GM19035 (cell line): ENCODE results near the gene MRPL23.

Experiments used
- ATAC-seq: cut with Tn5 transposase; IDR thresholded peaks from one replicate; pipeline ENCODE4 v1.9.1; 2021; ENCODE audit not compliant: unreplicated experiment

MRPL23 gene

DNA sequence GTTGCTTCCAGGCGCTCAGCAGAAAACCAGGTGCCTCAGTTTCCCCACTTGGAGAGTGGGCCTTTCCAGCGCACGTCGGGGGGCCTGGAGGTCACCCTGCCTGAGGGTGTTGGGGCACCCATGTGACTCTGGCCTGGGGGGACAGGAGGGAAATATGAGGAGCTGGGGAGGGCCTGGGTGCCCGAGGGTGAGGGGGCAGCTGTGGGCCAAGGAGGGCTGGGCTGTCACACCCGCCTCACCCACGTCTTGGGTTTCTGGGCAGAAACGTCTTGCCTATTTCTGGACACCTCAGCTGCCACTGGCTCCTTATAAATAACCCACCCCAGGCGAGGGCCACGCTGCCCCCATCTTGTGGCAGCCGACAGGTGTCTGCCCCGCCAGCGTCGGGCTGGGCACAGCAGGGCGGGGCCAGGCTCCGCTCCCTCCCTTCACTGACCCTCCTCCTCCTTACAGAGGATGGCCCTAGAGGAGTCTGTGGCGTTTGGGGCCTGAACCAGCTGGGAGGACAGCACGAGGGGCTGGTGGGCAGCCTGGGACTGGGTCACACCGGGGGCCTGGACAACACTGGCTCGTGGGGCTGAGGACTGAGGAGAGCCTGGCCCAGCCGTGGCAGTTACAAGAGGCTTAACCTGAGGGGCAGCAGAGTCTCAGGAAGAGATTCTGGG is 26.1 kb upstream of the MRPL23 start:
- ATAC-seq: no peak

DNA sequence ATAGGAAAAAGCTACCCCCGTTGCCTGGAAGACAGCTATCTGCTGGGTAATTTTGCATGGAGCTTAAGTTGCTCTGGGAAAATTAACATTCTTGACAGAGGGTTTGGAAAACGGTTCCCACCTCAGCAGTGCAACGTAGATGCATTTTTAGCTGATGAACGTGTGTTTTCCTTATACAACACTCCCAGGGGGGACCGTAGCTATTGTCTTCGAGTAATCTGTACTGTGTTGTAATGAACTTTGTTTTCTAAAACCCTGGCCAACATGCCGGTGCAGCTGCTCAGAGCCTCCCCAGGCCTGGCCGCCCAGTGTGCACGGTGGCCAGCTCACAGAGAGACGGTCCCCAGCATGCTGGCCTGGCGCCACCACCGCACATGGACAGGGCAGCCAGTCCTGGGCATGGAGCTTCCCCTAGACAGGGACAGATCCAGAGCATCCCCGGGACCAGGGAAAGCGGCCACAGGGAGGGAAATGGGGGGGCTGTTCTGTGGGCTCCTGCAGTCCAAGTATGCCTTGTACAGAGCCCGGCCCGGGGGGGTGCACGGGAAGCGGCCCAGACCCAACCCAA is 25.5 kb upstream of the MRPL23 start:
- ATAC-seq: no peak

DNA sequence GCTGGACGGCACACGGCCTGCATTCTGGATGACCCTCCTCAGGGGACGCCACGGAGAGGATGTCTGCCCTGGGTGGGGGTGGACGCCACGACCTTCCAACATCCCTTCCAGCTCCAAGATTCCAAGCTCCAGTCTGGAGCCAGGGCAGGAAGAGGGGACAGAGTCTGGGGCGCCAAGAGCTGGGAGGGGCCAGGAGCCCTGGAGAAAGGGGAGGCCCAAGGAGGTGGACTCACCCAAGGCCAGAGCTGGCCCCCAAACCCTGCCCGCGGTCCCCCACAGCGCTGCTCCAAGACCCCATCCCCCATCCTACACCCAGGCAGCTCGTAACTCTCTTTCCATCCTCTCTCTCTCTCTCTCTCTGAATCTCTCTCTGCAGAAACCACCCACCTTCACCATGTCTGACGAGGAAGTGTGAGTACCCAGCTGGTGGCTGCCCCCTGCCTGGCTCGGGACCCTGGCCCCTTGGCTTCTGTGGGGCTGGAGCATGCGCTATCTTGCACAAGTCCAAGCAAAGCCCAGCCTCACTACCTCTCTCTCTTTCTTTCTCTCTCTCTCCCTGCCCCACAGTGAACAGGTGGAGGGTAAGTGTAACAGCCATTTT is 24.6 kb upstream of the MRPL23 start:
- ATAC-seq: no peak

DNA sequence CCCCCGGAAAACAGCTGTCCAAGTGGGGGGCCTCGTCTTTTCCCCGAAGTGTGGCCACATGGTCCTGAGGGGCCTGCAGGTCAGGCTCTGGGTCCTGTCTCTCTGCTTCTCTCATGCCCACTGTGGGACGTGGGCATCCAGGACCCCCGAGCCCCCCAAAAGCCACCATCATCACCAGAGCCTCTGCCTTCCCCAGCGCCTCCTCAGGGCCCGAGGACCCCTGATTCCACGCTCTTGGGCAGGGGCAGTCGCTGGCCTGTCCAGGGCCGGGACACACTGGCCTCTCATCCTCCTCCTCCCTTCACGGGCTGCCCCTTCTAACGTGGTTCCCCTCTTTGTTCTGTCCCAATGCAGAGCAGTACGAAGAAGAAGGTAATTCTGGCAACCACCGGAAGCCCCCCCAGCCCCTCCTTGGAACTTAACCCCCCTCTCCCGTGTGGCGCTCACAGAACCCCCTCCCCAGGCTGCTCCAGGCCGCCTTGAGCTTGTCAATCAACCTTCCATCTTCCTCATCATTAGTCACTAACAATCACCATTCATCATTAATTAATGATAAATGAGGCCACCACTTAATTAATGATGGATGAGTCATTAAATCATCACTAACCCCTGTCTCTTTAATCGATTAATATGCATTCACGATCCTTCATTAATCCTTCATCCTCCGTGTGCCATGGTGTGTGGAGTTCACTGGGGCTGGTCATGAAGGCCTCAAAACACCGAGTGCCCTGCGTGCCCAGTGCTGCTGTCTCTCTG is 23.8 kb upstream of the MRPL23 start:
- ATAC-seq: no peak

DNA sequence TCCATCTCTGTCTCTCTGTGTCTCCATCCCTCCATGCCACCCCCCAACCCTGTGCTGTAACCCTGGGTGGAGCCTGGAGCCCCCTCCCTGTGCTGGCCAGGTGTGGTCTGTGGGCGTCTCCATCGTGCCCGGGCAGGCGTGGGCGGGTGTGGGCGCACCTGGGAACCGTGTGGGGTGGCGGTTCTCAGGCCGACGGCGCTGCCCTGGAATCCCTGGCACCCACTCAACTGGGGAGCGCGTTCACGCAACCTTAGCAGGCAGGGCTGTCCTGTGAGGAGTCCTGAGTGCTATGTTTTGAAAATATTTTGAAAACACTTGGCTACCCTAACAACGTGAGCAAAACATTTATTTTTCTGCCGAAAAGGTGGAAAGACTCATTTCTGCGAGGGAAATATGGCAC is 23.0 kb upstream of the MRPL23 start:
- ATAC-seq: no peak

DNA sequence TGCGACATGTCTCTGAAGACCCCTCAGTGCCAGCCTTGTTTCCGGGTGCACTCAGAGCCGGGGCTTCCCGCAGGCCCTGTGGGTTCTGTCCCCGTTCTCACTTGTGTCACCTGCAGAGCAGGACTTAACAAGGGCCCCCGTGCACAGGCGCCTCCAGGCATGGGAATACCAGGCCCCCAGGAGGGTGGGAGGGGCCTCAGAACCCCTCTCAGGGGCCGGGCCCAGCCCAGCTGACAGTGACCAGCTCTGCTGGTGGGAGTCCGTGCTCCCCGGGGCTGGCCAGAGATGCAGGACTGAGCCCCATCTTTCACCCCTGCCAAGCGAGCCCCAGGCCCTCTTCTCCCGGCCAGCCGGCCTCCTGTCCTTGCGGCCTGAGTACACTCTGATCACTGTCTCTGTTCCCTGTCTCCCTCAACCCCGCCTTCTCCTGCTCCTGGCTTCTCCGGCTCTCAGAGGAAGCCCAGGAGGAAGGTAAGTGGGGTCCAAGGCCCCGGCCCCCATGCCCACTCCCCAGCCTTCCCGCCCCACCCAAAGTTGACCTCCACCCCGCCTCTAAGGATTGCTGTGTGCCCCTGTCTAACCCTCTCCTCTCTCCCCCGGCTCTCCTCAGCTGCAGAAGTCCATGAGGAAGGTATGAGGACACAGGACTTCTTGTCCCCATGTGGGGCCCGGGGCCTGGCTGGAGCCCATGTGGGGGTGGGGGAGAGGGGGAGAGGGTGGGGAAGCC is 22.3 kb upstream of the MRPL23 start:
- ATAC-seq: no peak

DNA sequence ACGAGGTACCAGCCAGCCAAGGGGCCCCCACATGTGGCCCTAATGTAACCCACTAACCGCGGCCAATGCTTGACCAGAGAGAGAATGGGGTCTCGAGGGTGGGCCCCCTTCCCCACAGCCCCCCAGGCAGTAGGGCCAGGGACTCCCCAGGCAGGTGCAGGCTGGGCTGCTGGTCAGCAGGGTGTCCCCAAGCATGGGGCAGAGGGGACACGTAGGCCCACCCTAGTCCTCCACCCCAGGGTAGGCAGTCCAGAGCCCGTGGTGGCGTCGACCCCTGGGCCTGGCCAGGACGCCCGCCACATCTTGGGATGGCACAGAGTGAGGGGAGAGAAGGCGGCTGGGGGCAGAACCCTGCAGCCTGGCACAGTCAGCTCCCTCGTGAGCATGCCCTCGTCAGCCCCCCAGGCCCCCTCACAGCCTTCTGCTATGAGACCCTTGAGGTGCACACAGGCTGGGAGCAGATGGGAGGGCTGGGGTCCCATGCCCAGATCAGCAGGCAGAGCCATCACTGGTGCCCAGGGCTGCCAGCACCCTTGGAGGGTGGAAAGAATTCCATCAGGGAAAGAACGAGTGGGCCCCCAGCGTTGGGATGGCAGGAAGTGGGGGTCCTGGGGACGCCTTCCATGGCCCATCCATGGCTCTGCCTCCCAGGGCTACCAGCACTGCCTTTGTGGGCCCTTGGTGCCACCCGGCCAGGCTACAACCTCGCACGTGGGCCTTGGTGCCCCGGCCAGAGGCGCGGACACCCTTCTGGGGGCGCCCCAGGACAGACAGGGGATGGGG is 21.6 kb upstream of the MRPL23 start:
- no peak for ATAC-seq

DNA sequence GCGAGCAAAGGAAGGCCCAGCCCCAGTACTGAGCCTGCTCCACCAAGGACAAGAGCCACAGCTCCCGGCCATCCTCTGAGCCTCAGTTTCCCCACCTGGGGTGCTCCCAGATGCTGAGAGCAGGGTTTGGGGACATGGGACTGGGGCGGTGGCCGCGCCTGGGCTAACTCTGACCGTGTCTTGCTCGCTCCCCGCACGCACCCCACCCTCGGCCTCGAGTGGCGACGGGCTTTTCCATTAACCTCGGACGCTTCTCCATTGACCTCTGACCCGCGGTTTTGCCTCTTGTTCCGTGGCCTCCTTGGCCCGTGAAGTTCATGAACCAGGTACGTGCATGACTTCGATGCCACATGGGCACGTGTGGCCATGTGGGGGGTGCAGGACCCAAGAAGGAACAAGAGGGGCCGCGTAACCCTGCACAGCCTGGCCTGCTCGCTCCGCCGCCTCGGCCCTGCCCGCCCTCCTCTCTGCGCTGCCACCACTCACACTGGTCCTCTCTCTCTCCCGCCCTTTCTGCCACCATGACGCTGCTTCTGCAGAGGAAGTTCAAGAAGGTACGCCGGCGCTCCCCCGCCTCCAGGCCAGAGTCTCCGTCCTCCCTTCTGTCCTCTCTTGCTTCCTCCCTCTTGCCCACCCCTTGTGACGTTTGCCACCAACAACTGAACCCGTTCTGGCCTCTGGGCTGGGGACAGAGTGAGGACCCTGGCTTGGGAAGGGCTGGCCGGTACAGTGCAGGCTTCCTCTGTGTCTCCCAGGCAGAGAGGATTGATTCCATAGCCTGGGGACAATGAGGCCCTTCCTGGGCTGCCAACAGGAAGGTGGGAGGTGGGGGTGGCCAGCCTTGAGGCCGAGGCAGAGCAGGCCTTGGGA is 20.7 kb upstream of the MRPL23 start:
- no peak for ATAC-seq

DNA sequence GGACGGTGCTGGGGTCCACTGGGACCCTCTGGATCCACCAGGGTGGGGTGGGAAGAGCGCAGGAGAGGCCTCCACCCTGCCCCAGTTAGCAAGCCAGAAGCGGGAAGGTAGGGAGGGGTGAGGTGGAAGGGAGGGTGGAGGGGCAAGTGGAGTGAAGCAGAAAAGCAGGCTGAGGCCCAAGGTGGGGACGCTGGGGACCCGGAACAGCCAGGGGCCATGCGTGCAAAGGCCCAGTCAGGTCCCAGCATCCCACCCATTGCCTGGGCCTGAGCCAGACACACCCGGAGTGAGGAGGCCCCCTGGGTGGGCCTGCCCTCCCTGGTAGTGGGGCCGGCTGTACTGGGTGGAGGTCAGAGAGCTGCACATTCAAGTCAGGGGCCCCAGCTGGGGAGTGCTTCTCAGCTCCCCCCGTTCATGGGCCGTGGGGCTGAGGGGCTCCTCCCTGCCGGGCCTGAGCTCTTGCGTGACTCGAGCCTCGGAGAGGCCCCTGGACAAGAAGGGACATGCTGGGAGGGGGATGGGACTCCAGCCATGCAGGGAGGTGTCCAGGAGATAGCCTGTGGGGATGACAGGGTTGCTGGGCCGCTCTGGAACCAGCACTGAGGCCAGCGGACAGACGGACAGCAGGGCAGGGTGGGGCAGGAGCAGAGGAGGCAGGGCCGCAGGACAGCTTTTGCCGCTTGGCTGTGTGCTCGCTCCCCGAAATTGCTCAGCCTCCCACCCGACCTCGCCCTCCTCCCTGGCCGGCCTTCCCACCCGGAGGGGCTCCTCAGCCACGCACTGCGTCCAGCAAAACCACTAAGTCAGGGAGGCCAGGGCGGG is 19.9 kb upstream of the MRPL23 start:
- no peak for ATAC-seq

DNA sequence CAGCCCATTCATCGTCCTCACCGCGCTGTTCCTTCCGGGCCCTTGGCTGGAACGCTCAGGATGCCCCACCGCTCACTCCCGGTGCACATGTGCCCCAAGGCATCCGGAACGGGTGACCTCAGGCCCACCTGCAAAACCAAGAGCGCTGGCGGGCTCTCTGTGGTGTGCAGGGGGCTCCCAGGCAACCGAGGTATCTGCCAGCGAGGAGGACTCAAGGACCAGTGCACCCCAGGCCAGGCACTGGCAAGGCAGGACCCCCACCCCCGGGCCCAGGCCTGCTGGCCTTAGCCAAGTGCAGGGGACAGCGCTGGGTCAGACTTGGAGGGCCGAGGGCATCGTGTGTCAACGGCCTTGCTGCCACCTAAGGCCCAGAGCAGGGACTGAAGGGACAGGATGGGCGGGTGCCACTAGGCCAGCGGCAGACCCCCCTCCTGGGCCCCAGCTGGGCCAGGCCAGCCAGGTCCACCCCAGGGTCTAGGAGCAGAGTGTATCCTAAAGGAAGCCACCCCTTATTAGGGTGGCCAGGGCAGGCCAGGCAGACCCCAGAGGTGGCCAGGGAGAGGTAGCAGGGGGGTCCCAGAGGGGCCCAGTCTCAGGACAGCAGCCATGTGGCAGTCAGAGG is 19.2 kb upstream of the MRPL23 start:
- no peak for ATAC-seq

DNA sequence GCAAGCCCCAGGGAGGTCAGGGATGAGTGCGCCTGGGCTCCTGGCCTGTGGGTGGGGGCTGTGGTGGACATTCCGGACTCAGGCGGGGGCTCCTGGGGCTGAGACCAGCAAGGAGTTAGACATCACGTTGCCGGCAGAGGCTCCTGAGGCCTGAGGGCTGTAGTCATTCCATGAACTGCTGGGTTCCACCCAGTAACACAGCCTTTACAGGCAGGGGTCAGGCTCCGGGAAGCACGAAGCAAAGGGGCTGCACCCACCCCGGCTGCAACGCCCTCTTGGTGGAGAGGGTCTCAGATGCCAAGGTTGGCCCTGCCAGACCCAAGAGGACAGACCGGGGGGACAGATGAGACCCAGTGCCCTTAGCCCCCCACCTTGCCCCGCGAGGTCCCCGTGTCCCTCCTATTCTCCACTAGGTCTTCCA is 18.7 kb upstream of the MRPL23 start:
- no peak for ATAC-seq

DNA sequence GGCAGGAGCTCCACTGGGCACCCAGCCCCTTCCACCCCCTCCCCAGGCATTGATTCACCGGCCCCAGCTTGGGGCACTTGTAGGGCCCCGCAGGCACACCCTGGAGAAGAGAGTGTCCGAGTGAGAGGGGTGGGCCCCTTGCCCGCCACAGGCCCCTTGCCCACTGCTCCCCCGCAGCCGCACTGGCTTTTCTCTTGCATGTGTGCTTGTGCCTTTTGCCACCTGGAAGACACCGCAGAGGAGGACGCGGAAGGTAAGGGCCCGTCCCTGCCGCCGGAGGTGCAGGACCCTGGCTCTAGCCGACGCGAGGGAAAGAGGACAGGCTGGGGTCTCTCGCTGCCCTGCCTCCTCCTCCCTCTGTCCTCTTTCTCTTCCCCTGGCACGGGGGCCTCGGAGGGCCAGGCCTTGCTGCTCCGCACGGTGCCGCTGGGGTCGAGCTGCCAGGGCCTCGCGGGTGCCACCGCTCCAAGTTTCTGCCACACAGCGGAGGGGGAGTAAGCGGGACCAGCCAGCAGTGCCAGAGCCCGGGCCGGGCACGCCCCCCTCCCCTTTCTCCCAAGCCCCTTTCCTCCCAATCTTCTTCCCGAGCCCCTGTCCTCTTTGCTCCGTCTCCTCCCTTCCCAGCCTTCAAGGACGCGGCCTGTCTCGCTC is 18.1 kb upstream of the MRPL23 start:
- ATAC-seq: no peak

DNA sequence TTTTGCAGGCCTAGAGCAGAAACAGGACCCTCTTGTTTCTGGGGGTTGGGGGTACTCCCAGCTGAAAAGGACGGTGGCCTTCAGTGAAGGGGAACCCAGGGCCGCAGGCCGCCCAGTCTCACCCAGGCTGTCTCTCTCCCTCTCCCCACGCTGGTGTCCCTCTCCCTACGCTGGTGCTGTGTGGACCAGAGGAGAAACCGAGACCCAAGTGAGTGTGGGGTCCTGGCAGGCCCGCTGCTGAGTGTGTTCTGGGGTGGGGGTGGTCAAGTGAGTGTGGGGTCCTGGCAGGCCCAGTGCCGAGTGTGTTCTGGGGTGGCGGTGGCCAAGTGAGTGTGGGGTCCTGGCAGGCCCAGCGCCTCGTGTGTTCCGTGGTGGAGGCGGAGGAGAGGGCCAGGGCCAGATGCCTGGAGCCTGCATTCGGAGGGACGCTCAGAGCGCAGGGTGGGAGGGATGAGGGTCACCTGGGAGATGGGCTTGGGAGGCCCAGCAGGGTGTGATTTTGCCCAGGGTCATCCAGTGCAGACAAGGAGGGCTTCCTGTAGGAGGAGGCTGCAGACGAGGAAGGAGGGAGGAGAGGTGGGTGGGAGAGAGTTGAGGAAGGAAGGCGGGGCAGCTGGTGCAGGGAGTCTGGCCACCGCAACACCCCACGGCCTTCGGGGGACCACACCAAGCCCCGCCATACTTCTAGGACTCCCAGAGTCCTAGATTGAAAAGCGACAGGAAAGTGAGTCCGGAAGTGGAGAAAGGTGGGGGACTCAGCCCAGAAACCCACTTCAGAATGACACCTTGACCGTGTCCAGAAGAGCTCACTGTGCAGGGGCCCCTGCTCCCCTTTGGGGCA is 17.3 kb upstream of the MRPL23 start:
- ATAC-seq: no peak

DNA sequence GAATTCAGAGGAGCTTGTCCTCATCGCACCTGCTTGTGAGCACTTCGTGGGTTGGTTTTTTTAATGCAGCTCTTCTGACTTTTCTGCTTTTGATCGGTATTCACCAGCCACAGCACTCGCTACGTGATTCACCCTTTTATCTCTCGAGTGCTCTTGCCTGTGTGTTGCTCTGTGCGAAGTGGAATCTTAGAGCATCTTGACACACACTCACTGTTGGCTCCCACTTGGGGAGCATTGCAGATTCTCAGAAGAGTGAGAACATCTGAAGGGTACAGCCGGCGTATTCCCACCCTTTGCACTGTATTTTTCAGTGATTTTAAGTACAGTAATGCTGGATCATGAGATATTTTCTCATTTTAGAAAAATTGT is 16.7 kb upstream of the MRPL23 start:
- ATAC-seq: no peak

DNA sequence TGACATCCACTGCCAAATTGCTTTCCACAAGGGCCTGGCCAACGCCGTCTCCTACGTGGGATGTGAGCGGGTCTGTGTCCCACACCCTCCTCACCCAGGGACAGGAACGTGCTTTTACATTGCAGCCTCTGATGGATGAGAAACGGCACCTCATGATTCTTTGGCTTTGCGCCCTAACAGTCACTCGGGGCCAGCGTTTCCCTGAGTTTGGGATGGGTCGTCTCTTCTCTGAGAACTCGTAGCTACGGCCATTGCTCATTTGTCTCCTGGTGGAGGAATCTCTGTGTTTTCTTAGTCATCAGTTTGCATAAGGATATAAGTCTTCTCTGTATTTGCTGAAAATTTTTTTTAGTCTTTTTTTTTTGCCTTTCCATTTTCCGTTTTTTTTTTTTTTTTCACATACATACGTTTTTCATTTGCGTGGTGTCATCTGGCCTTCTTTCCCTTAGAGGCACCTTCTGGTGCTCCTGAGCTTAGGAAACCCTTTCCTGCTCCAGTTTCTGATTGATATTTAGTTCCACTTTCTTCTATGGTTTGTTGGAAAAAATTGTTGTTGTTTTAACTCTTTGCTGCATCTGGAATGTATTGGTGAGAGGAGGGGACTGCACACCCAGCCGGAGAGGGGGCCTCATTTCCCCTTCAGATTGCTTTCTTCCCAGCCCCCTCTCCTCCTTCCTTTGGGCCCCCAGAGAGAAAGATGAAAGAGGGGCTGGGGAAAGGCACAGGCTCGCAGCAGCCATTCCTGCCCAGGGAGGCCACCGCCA is 15.6 kb upstream of the MRPL23 start:
- ATAC-seq: no peak

DNA sequence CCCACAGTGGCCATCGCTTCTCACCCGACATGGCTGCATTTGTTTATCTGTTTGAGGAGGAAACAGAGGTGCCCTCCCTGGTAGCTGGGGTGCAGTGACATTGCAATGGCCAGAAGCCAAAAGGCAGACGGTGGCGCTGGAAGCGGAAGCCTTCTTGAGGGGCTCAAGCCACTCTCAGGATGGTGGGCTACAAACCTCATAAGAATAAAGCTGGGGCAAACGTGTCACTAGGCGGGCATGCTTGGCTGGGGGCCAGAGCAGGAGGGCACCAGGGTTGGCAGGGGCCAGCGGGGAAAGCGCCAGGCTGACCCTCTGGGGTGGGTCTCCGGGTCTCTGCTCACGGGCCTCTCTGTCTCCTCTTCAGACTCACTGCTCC is 15.0 kb upstream of the MRPL23 start:
- no peak for ATAC-seq
